LNCaP clone FGC (cell line): Measurements from ENCODE around the gene CMPK2.

Experiments used
- DNase-seq: peaks from one replicate; pipeline ENCODE4 v3.0.0-alpha.2; 2011; ENCODE audit warnings: low read depth
- H3K4me3 ChIP-seq: 2 replicates; pipeline ENCODE4 v1.5.1; 2011; ENCODE audit warnings: mild to moderate bottlenecking, low read depth, low read length, control low read depth
- CTCF ChIP-seq: IDR thresholded peaks from 2 replicates; pipeline ENCODE4 v1.5.1; 2012; ENCODE audit warnings: mild to moderate bottlenecking; ENCODE audit not compliant: control insufficient read depth, insufficient read depth; ENCODE audit errors: extremely low read depth

The CMPK2 gene

GRCh38 chr2:6887751-6888192 is 22.1 kb upstream of the CMPK2 start:
- DNase-seq, result no peak
- no peak for TF ChIP-seq CTCF
- H3K4me3 ChIP-seq, result no peak overlapping the region

GRCh38 chr2:6885968-6886367 is 20.3 kb upstream of the CMPK2 start:
- DNase-seq, result no peak
- TF ChIP-seq CTCF, result no peak
- no peak overlapping the region for H3K4me3 ChIP-seq

GRCh38 chr2:6885551-6885950 is 19.8 kb upstream of the CMPK2 start:
- TF ChIP-seq CTCF, result no peak
- no peak for DNase-seq
- H3K4me3 ChIP-seq, result no peak overlapping the region

- no peak overlapping the region; the same call in 1 of the 2 replicates for H3K4me3 ChIP-seq
- TF ChIP-seq CTCF, result no peak
- peak; percentile 81 for DNase-seq
Observed at GRCh38 chr2:6883448-6884122, 17.9 kb upstream of the CMPK2 start.

- TF ChIP-seq CTCF, result no peak
- no peak overlapping the region for H3K4me3 ChIP-seq
- no peak for DNase-seq
Observed at GRCh38 chr2:6881516-6881915, 15.8 kb upstream of the CMPK2 start.

- TF ChIP-seq CTCF, result no peak
- no peak for DNase-seq
Observed at GRCh38 chr2:6881046-6881445, 15.3 kb upstream of the CMPK2 start.

GRCh38 chr2:6880200-6880733 is 14.6 kb upstream of the CMPK2 start:
- no peak overlapping the region for H3K4me3 ChIP-seq
- no peak for DNase-seq

More at GRCh38 chr2:6881046-6881445, 15.3 kb upstream of the CMPK2 start:
- H3K4me3 ChIP-seq, result no peak overlapping the region

More at GRCh38 chr2:6880200-6880733, 14.6 kb upstream of the CMPK2 start:
- no peak for TF ChIP-seq CTCF
